Lower leg skin (tissue), 3 donors: ENCODE measurements around the gene AASS.

Experiments used
- CTCF ChIP-seq, 3 donors: fragments of 450-650 bp; IDR thresholded peaks; one replicate each; pipeline ENCODE4 v1.5.1; 2016; ENCODE audit warnings: antibody characterized with exemption in 3 of 3, mild to moderate bottlenecking in 3 of 3, moderate library complexity in 2 of 3
- POLR2A ChIP-seq, 2 donors: fragments of 450-650 bp; IDR thresholded peaks; one replicate each; pipeline ENCODE4 v1.6.1; 2016 to 2017; ENCODE audit warnings: antibody characterized with exemption in 2 of 2, mild to moderate bottlenecking in 1 of 2, moderate library complexity in 1 of 2

GRCh38 chr7:122118757-122119156 is 25.3 kb downstream of the AASS start:
- no peak for TF ChIP-seq CTCF (IDR thresholded peaks at IDR 0.05)
- no peak for TF ChIP-seq POLR2A (IDR thresholded peaks at IDR 0.05)
